HCT116 (cell line): ENCODE data around the gene WNT9A. TPM values are rescaled to one million over a fixed set of nuclear protein-coding genes. Genes with fewer than 3 reads are reported as not detected.

Source experiments
- ATAC-seq: fragments of 200-7000 bp; cut with Tn5 transposase; 2 replicates; pipeline ENCODE4 v1.9.1; 2020; ENCODE audit warnings: mild to moderate bottlenecking, moderate library complexity
- BruUV-seq: library from RNA; stranded (reverse); fragments of 400-500 nt; replicated peaks from 2 replicates; lab custom pipeline; 2021; lab: Mats Ljungman, UMichigan
- CTCF ChIA-PET: fragments of 300-600 bp; sonication (Branson Sonifier 250); formaldehyde crosslinking; loops from one replicate; lab custom pipeline; 2021; ENCODE audit warnings: antibody characterized with exemption; lab: Charles Lee
- POLR2A ChIA-PET: fragments of 300-600, 350-600 bp; sonication (Branson Sonifier 250); formaldehyde crosslinking; loops from one replicate; lab custom pipeline; 2021; ENCODE audit warnings: antibody characterized with exemption; lab: Charles Lee
- RAD21 ChIA-PET, 2 experiments: fragments of 300-600 bp; sonication (Branson Sonifier 250); formaldehyde crosslinking; loops; one replicate each; lab custom pipeline; 2023; ENCODE audit warnings: low total read pairs in 2 of 2; ENCODE audit not compliant: uncharacterized antibody in 2 of 2, unreplicated experiment in 2 of 2, low non-redundant PET in 1 of 2; lab: Charles Lee
- DNase-seq: peaks from one replicate; pipeline ENCODE4 v3.0.0-alpha.2; 2010; ENCODE audit warnings: low read depth, low spot score
- H2AFZ ChIP-seq: fragments of 200-600 bp; shearing (Covaris generic), sonication (generic); 2 replicates; pipeline ENCODE4 v1.6.1; 2017; ENCODE audit warnings: low read depth, mixed run types, mixed read lengths, antibody characterized with exemption, low read length; ENCODE audit not compliant: poor library complexity, severe bottlenecking
- H3K27ac ChIP-seq: 2 replicates; pipeline ENCODE4 v1.5.1; 2012; ENCODE audit warnings: low read depth, low read length
- H3K27me3 ChIP-seq: fragments of 200-600 bp; sonication (generic); 2 replicates; pipeline ENCODE4 v1.6.1; 2016; ENCODE audit warnings: mixed run types, low read length, mixed read lengths; ENCODE audit not compliant: insufficient read depth
- H3K36me3 ChIP-seq, 2 experiments: fragments of 200-500 bp in 1 of 2; fragments of 200-600 bp in 1 of 2; sonication (Bioruptor generic) in 1 of 2; sonication (generic) in 1 of 2; 2 replicates each; pipeline versions ENCODE4 v1.5.1 to v1.6.1; 2014 to 2016; ENCODE audit warnings: low read length in 2 of 2, inconsistent platforms in 1 of 2, mixed read lengths in 1 of 2, mixed run types in 1 of 2; ENCODE audit not compliant: insufficient read depth in 2 of 2, control insufficient read depth in 1 of 2
- H3K4me1 ChIP-seq, 2 experiments: fragments of 200-600 bp in 1 of 2; sonication (generic) in 1 of 2; 2 replicates each; pipeline versions ENCODE4 v1.5.1 to v1.6.1; 2012 to 2017; ENCODE audit warnings: low read length in 2 of 2, inconsistent platforms in 1 of 2, mild to moderate bottlenecking in 1 of 2, mixed read lengths in 1 of 2, mixed run types in 1 of 2, moderate library complexity in 1 of 2; ENCODE audit not compliant: insufficient read depth in 2 of 2, control insufficient read depth in 1 of 2
- H3K4me2 ChIP-seq: fragments of 200-600 bp; sonication (generic); 2 replicates; pipeline ENCODE4 v1.6.1; 2017; ENCODE audit warnings: mixed run types, low read length, mixed read lengths
- H3K4me3 ChIP-seq, 2 experiments: fragments of 200-600 bp in 1 of 2; sonication (generic) in 1 of 2; replicated peaks in 1 of 2; 2 replicates each; pipeline ENCODE4 v1.5.1; 2011 to 2016; ENCODE audit warnings: low read length in 2 of 2, control low read depth in 1 of 2, low read depth in 1 of 2, mild to moderate bottlenecking in 1 of 2, mixed read lengths in 1 of 2, mixed run types in 1 of 2
- H3K79me2 ChIP-seq: fragments of 200-600 bp; sonication (generic); 2 replicates; pipeline ENCODE4 v1.6.1; 2017; ENCODE audit warnings: mild to moderate bottlenecking, mixed run types, low read length, moderate library complexity, mixed read lengths; ENCODE audit not compliant: insufficient read depth
- H3K9ac ChIP-seq: fragments of 200-600 bp; sonication (generic); 2 replicates; pipeline ENCODE4 v1.6.1; 2016; ENCODE audit warnings: low read length, mixed read lengths
- H3K9me2 ChIP-seq: fragments of 200-600 bp; sonication (generic), shearing (Covaris generic); 2 replicates; pipeline ENCODE4 v1.6.1; 2017; ENCODE audit warnings: mixed run types, mild to moderate bottlenecking, moderate library complexity; ENCODE audit not compliant: insufficient read depth
- H3K9me3 ChIP-seq, 2 experiments: fragments of 200-500 bp in 1 of 2; fragments of 200-600 bp in 1 of 2; sonication (Bioruptor generic) in 1 of 2; sonication (generic) in 1 of 2; 2 replicates each; pipeline ENCODE4 v1.6.1; 2014 to 2017; ENCODE audit warnings: low read length in 2 of 2, mixed read lengths in 2 of 2, inconsistent platforms in 1 of 2, low read depth in 1 of 2, mild to moderate bottlenecking in 1 of 2, mixed run types in 1 of 2, moderate library complexity in 1 of 2; ENCODE audit not compliant: control insufficient read depth in 1 of 2, insufficient read depth in 1 of 2
- H4K20me1 ChIP-seq: fragments of 200-600 bp; sonication (generic), shearing (Covaris generic); 2 replicates; pipeline ENCODE4 v1.6.1; 2017; ENCODE audit warnings: mixed run types, mild to moderate bottlenecking, moderate library complexity; ENCODE audit not compliant: insufficient read depth
- CEBPB ChIP-seq: IDR thresholded peaks from 2 replicates; pipeline ENCODE4 v1.6.1; 2012; ENCODE audit warnings: low read depth
- EZH2phosphoT487 ChIP-seq: fragments of 200-600 bp; IDR thresholded peaks from 2 replicates; pipeline ENCODE4 v1.6.1; 2018; ENCODE audit warnings: antibody characterized with exemption, borderline replicate concordance
- POLR2A ChIP-seq: IDR thresholded peaks from 2 replicates; pipeline ENCODE4 v1.7.0; 2011; ENCODE audit warnings: borderline replicate concordance; ENCODE audit not compliant: insufficient read depth, insufficient read length; ENCODE audit errors: extremely low read depth
- SRF ChIP-seq: IDR thresholded peaks from 2 replicates; pipeline ENCODE4 v1.6.1; 2012; ENCODE audit warnings: low read depth
- YY1 ChIP-seq: IDR thresholded peaks from 2 replicates; pipeline ENCODE4 v1.6.1; 2011; ENCODE audit warnings: low read length, low read depth, moderate library complexity, mild to moderate bottlenecking; ENCODE audit not compliant: insufficient replicate concordance; ENCODE audit errors: extremely low read depth
- ZBTB33 ChIP-seq: IDR thresholded peaks from 2 replicates; pipeline ENCODE4 v1.6.1; 2011; ENCODE audit warnings: mild to moderate bottlenecking, low read length, moderate library complexity; ENCODE audit not compliant: insufficient replicate concordance; ENCODE audit errors: extremely low read depth
- intact Hi-C: fragments of 100-400 bp; cut with micrococcal nuclease; formaldehyde crosslinking; loops from 2 replicates; pipeline ENCODE4 v1.10.0; 2022
- total RNA-seq: library from RNA; stranded (reverse); gene quantifications from one replicate; pipeline ENCODE4 v1.2.1, GENCODE V29; 2021; ENCODE audit not compliant: unreplicated experiment
- TF ChIP-seq, protein P1 (sequence below): IDR thresholded peaks from 2 replicates; pipeline ENCODE4 v1.6.1; 2012; ENCODE audit warnings: low read depth

The WNT9A gene
- total RNA-seq, 1 experiment from 2014 or later, result 5.6 TPM

- no peak overlapping the region for H3K4me3 ChIP-seq
- H3K9me2 ChIP-seq, result no peaks in the 10 kb centered on the region
- H3K9me3 ChIP-seq, result no peaks in the 10 kb centered on the region
- H4K20me1 ChIP-seq, result no peaks in the 10 kb centered on the region
- H3K4me1 ChIP-seq, result peaks cover 5 to 27% of the 10 kb centered on the region in 2 experiments; a peak in 3 of 4 replicates
- H3K9ac ChIP-seq, result no peak overlapping the region
- H2AFZ ChIP-seq, result no peak overlapping the region
- BruUV-seq, result no TSS peak
- no peaks in the 10 kb centered on the region for H3K36me3 ChIP-seq
- DNase-seq (no peak), ATAC-seq (no peak)
- POLR2A ChIA-PET, result no interaction called here
- H3K27me3 ChIP-seq, result no peaks in the 10 kb centered on the region
- intact Hi-C loops, result no loop called here
- CTCF ChIA-PET, result no interaction called here
- H3K27ac ChIP-seq, result no peak overlapping the region
- TF ChIP-seq POLR2A (no peak), EZH2phosphoT487 (no peak), ZBTB33 (no peak), SRF (no peak), YY1 (no peak), CEBPB (no peak)
- TF ChIP-seq, protein P1, sequence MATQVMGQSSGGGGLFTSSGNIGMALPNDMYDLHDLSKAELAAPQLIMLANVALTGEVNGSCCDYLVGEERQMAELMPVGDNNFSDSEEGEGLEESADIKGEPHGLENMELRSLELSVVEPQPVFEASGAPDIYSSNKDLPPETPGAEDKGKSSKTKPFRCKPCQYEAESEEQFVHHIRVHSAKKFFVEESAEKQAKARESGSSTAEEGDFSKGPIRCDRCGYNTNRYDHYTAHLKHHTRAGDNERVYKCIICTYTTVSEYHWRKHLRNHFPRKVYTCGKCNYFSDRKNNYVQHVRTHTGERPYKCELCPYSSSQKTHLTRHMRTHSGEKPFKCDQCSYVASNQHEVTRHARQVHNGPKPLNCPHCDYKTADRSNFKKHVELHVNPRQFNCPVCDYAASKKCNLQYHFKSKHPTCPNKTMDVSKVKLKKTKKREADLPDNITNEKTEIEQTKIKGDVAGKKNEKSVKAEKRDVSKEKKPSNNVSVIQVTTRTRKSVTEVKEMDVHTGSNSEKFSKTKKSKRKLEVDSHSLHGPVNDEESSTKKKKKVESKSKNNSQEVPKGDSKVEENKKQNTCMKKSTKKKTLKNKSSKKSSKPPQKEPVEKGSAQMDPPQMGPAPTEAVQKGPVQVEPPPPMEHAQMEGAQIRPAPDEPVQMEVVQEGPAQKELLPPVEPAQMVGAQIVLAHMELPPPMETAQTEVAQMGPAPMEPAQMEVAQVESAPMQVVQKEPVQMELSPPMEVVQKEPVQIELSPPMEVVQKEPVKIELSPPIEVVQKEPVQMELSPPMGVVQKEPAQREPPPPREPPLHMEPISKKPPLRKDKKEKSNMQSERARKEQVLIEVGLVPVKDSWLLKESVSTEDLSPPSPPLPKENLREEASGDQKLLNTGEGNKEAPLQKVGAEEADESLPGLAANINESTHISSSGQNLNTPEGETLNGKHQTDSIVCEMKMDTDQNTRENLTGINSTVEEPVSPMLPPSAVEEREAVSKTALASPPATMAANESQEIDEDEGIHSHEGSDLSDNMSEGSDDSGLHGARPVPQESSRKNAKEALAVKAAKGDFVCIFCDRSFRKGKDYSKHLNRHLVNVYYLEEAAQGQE, result no peak
- RAD21 ChIA-PET, result no interaction called here
- H3K4me2 ChIP-seq, result peak overlapping the region; percentile 35
- H3K79me2 ChIP-seq, result no peaks in the 10 kb centered on the region
These were observed 55.0 kb downstream of the WNT9A start for GRCh38 chr1:227892489-227893299.
